ENCODE measurements around the gene TMTC2. TPM values are rescaled to one million over a fixed set of nuclear protein-coding genes. Genes with fewer than 3 reads are reported as not detected.

The TMTC2 gene
- total and polyA plus RNA-seq, 10 of the 15 experiments (the other 5 are each of a cell fraction or from before 2014, with no cell fraction given), result 0.14 to 9.7 (median 1.2) TPM

- TF ChIP-seq, protein P1, sequence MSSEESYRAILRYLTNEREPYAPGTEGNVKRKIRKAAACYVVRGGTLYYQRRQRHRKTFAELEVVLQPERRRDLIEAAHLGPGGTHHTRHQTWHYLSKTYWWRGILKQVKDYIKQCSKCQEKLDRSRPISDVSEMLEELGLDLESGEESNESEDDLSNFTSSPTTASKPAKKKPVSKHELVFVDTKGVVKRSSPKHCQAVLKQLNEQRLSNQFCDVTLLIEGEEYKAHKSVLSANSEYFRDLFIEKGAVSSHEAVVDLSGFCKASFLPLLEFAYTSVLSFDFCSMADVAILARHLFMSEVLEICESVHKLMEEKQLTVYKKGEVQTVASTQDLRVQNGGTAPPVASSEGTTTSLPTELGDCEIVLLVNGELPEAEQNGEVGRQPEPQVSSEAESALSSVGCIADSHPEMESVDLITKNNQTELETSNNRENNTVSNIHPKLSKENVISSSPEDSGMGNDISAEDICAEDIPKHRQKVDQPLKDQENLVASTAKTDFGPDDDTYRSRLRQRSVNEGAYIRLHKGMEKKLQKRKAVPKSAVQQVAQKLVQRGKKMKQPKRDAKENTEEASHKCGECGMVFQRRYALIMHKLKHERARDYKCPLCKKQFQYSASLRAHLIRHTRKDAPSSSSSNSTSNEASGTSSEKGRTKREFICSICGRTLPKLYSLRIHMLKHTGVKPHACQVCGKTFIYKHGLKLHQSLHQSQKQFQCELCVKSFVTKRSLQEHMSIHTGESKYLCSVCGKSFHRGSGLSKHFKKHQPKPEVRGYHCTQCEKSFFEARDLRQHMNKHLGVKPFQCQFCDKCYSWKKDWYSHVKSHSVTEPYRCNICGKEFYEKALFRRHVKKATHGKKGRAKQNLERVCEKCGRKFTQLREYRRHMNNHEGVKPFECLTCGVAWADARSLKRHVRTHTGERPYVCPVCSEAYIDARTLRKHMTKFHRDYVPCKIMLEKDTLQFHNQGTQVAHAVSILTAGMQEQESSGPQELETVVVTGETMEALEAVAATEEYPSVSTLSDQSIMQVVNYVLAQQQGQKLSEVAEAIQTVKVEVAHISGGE (CRISPR knock-in tag; IDR thresholded peaks at IDR 0.05), result no peak
- no peak for TF ChIP-seq SPI1 (IDR thresholded peaks at IDR 0.05; ENCODE audit: borderline replicate concordance, insufficient read depth, low read depth, low read length)
- no peak for TF ChIP-seq NBN (IDR thresholded peaks at IDR 0.05)
These were observed 100.3 kb downstream of the TMTC2 start (continued) for GRCh38 chr12:82787016-82787415.

DNA sequence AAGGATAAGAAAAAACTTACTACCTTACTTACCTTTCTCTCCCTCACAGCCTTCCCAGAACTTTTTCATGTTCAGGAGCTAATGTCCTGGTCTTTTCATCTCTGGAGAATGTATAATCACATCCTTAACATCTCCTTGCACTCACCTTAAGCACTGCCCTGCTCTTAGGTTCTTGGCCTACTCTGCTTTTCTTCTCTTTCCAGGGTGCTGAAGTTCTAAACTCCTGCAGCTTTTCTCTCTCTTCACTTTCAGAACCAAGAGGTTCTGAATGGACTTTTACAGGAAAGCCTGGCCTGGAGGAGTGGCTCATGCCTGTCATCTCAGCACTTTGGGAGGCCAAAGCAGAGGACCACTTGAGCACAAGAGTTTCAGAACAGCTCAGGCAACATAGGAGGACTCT, 101.9 kb downstream of the TMTC2 start:
- Histone ChIP-seq H3K9me3 (replicated peaks; ENCODE audit: control insufficient read depth, insufficient read depth, low read length) (no peaks in the 10 kb centered on the region), H3K4me3 (no peak overlapping the region), H4K20me1 (ENCODE audit: control insufficient read depth, insufficient read depth) (no peaks in the 10 kb centered on the region), H3K36me3 (ENCODE audit: control insufficient read depth in 2 of 2, insufficient read depth in 2 of 2, low read length in 1 of 2) (no peaks in the 10 kb centered on the region), H3K4me1 (ENCODE audit: control insufficient read depth, insufficient read depth, low read length) (no peaks in the 10 kb centered on the region), H3K4me2 (ENCODE audit: control insufficient read depth, insufficient read depth) (no peak overlapping the region), H3K27ac (ENCODE audit: control insufficient read depth, insufficient read depth) (no peak overlapping the region), H3K27me3 (replicated peaks in 1 of 2; ENCODE audit: control insufficient read depth in 2 of 2, insufficient read depth in 2 of 2, low read length in 1 of 2) (no peaks in the 10 kb centered on the region), H2AFZ (ENCODE audit: control insufficient read depth, low read depth, low read length) (no peak overlapping the region), H3K79me2 (ENCODE audit: control insufficient read depth, insufficient read depth, low read length) (no peaks in the 10 kb centered on the region), H3K9ac (ENCODE audit: control insufficient read depth, insufficient read depth, low read length) (no peak overlapping the region)
- FAIRE-seq (no peak), ATAC-seq (no peak), DNase-seq (ENCODE audit: low read depth, low spot score) (no peak)
- no TSS peak for BruUV-seq (replicated peaks)
- no peak for TF ChIP-seq RCOR1 (conservative IDR thresholded peaks at IDR 0.05; ENCODE audit: low read depth, low read length)
- TF ChIP-seq CREM (IDR thresholded peaks at IDR 0.05; ENCODE audit: low read depth), result no peak
- TF ChIP-seq NR2F1 (conservative IDR thresholded peaks at IDR 0.05), result no peak
- no peak for TF ChIP-seq MEF2A (IDR thresholded peaks at IDR 0.05; ENCODE audit: insufficient read depth, low read depth, low read length)
- intact Hi-C loops (cut with micrococcal nuclease; ENCODE audit: unreplicated experiment), result no loop called here
- ChIA-PET SMC1A (ENCODE audit: uncharacterized antibody, unreplicated experiment) (no interaction called here), CTCF (interaction anchor here (0.8 kb wide), 1 partner anchor 9 kb away, joined by 3 read pairs; no protein-coding TSS in a partner anchor), RAD21 (ENCODE audit: unreplicated experiment) (no interaction called here), POLR2A (no interaction called here)
- in situ Hi-C loops (cut with MboI), result no loop called here

Data from GM12878 (cell line).